ENCODE data around the gene VAPA.

The VAPA gene

GRCh38 chr18:10003866-10004265 lies 90.0 kb downstream of the VAPA start:
- peaks cover 6% of the 10 kb centered on the region for H3K36me3 Mint-ChIP-seq
- H3K4me3 Mint-ChIP-seq: no peak overlapping the region

GRCh38 chr18:10006311-10006893 lies 92.6 kb downstream of the VAPA start:
- no peak for ATAC-seq
- Mint-ChIP-seq H3K27me3 (no peaks in the 10 kb centered on the region), H3K4me3 (no peak overlapping the region), H3K4me1 (no peaks in the 10 kb centered on the region), H3K36me3 (no peaks in the 10 kb centered on the region), H3K27ac (no peak overlapping the region), H3K9me3 (peaks cover 2% of the 10 kb centered on the region)

More at GRCh38 chr18:10003866-10004265, 90.0 kb downstream of the VAPA start:
- no peaks in the 10 kb centered on the region for H3K27me3 Mint-ChIP-seq
- H3K4me1 Mint-ChIP-seq: no peaks in the 10 kb centered on the region
- ATAC-seq: no peak
- H3K9me3 Mint-ChIP-seq: peaks cover 12% of the 10 kb centered on the region
- no peak overlapping the region for H3K27ac Mint-ChIP-seq

- Mint-ChIP-seq H3K9me3 (no peaks in the 10 kb centered on the region), H3K36me3 (no peaks in the 10 kb centered on the region), H3K4me3 (no peak overlapping the region), H3K27me3 (no peaks in the 10 kb centered on the region), H3K4me1 (no peaks in the 10 kb centered on the region), H3K27ac (no peak overlapping the region)
- no peak for ATAC-seq
Measured at GRCh38 chr18:10008006-10008647, 94.3 kb downstream of the VAPA start.

All from stimulated activated memory B cell treated with anti-CD40 and anti-IgM and Interleukin-4, amounts not matched to agents 10 μg/mL and 1 μg/mL and 100 μg/mL, for 72 hours (primary cell).